ENCODE results near the gene SNX5.

Gene SNX5

DNA sequence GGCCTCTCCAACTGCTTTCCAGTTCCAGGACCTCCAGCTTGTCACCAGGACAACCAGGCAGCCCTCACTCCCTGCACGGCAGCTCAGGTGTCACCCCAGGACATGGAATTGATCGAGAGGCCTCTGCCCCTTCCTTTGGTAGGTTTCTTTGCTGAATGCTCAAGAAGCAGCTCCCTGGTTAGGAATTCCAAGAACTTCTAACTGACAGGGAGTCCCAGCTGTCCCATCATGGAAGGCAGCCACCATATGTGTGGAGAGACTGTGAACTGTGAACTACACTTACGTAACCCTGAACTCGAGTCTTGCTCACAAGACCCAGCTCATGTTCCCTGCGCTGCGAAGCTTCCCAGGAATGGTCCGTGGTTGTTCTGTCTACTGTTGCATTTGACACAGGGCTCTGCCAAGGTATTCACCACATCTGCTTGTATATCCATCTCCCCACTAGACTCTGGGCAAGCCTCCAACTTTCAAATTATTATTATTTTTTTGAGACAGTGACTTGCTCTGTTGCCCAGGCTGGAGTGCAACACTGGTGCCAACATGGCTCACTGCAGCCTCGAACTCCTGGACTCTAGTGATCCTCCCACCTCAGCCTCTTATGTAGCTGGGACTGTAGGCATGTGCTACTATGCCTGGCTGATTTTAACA is 35.9 kb upstream of the SNX5 start:
- H3K4me3 ChIP-seq (ENCODE audit: low read depth, low read length), result no peak overlapping the region
- no peaks in the 10 kb centered on the region for H3K36me3 ChIP-seq (ENCODE audit: control insufficient read depth, insufficient read depth, low read length)
- no peak overlapping the region for H2AFZ ChIP-seq
- no peak overlapping the region for H3K9ac ChIP-seq
- TF ChIP-seq, protein P1, sequence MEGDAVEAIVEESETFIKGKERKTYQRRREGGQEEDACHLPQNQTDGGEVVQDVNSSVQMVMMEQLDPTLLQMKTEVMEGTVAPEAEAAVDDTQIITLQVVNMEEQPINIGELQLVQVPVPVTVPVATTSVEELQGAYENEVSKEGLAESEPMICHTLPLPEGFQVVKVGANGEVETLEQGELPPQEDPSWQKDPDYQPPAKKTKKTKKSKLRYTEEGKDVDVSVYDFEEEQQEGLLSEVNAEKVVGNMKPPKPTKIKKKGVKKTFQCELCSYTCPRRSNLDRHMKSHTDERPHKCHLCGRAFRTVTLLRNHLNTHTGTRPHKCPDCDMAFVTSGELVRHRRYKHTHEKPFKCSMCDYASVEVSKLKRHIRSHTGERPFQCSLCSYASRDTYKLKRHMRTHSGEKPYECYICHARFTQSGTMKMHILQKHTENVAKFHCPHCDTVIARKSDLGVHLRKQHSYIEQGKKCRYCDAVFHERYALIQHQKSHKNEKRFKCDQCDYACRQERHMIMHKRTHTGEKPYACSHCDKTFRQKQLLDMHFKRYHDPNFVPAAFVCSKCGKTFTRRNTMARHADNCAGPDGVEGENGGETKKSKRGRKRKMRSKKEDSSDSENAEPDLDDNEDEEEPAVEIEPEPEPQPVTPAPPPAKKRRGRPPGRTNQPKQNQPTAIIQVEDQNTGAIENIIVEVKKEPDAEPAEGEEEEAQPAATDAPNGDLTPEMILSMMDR (IDR thresholded peaks at IDR 0.05), result no peak
- no peaks in the 10 kb centered on the region for H3K4me1 ChIP-seq
- no peaks in the 10 kb centered on the region for H3K79me2 ChIP-seq
- no peaks in the 10 kb centered on the region for H3K27me3 ChIP-seq (ENCODE audit: control insufficient read depth, insufficient read depth, low read length)
- H3K4me2 ChIP-seq (ENCODE audit: low read length), result no peak overlapping the region
- no peak overlapping the region for H3K27ac ChIP-seq
- no peaks in the 10 kb centered on the region for H3K9me3 ChIP-seq (ENCODE audit: control insufficient read depth, low read length)

DNA sequence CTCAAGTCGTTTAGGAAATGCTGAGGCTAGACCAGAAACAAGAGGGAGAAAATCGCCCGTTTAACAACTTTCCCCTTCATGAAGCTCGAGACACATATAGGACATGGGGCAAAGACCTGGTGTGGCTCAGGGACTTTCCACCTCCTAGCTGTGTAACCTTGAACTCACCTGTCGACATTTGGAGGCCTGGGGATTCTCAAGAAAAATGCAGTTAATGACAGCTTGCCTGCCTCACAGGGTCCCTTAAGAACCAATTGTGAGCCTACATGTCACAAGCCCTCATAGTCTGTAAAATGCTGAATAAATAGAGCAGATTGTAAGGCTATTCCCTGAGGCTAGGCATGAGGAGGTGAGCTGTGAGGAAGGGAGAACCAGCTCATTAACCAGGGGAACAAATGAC is 35.3 kb upstream of the SNX5 start:
- no peak overlapping the region for H3K9ac ChIP-seq
- TF ChIP-seq, protein P1 (IDR thresholded peaks at IDR 0.05), result no peak
- H2AFZ ChIP-seq, result no peak overlapping the region
- H3K36me3 ChIP-seq (ENCODE audit: control insufficient read depth, insufficient read depth, low read length), result no peaks in the 10 kb centered on the region
- no peak overlapping the region for H3K4me3 ChIP-seq (ENCODE audit: low read depth, low read length)
- no peak overlapping the region for H3K4me2 ChIP-seq (ENCODE audit: low read length)
- no peak overlapping the region for H3K27ac ChIP-seq
- no peaks in the 10 kb centered on the region for H3K79me2 ChIP-seq
- H3K4me1 ChIP-seq, result no peaks in the 10 kb centered on the region
- no peaks in the 10 kb centered on the region for H3K9me3 ChIP-seq (ENCODE audit: control insufficient read depth, low read length)
- no peaks in the 10 kb centered on the region for H3K27me3 ChIP-seq (ENCODE audit: control insufficient read depth, insufficient read depth, low read length)

DNA sequence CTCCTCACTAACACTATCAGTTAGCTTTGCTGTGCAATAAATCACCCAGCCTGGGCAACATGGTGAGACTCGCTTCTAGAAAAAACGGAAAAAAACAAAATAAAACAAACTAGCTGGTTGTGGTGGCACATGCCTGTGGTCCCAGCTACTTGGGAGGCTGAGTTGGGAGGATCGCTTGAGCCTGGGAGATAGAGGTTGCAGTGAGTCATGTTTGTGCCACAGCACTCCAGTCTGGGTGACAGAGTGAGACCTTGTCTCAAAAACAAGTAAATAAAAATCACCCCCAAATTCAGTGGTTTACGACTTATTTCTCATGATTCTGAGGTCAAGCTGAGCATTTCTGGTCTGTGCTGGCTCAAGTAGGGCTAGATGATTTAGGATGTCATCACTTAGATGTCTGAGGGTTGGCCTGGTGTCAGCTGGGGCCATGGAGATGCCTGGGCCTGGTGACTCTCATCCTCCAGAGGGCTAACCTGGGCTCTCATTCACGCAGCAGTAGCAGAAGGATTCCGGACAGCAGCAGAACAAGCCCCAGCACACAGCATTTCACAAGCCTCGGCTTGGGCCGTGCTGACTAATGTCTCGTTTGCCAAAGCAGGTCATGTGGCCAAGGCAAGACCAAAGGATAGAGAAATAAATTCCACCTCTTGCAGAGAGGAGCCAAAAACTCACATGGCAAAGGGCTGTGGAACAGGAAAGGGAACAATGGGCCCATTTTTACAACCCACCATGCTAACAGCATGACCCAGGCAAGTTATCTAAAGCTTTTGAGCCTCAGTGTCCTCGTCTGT is 32.7 kb upstream of the SNX5 start:
- H3K36me3 ChIP-seq (ENCODE audit: control insufficient read depth, insufficient read depth, low read length), result no peaks in the 10 kb centered on the region
- no peak overlapping the region for H3K4me2 ChIP-seq (ENCODE audit: low read length)
- no peak overlapping the region for H3K27ac ChIP-seq
- H3K9me3 ChIP-seq (ENCODE audit: control insufficient read depth, low read length), result no peaks in the 10 kb centered on the region
- no peaks in the 10 kb centered on the region for H3K79me2 ChIP-seq
- H3K4me3 ChIP-seq (ENCODE audit: low read depth, low read length), result no peak overlapping the region
- no peak overlapping the region for H3K9ac ChIP-seq
- no peaks in the 10 kb centered on the region for H3K27me3 ChIP-seq (ENCODE audit: control insufficient read depth, insufficient read depth, low read length)
- H2AFZ ChIP-seq, result no peak overlapping the region
- TF ChIP-seq, protein P1 (IDR thresholded peaks at IDR 0.05), result no peak
- H3K4me1 ChIP-seq, result no peaks in the 10 kb centered on the region

DNA sequence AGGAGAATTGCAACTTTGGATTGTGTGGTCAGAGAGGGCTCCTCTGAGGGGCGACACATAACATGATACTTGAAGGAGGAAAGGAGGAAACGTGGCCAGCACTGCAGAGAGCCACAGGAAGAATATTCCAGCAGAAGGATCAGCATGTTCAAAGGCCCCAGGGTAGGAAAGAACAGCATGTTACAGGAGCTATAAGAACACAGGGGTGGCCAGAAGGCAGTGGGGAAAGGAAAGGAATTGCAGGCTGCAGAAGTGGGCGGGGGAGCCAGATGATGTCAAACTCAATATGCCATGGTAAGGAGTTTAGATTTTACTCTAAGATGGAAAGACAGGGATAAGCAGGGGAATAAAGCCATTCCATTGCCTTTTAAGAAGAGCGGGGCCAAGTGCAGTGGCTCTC is 31.0 kb upstream of the SNX5 start:
- no peak overlapping the region for H3K9ac ChIP-seq
- TF ChIP-seq, protein P1 (IDR thresholded peaks at IDR 0.05), result no peak
- peaks cover 5% of the 10 kb centered on the region for H3K4me1 ChIP-seq
- no peak overlapping the region for H3K4me2 ChIP-seq (ENCODE audit: low read length)
- H2AFZ ChIP-seq, result no peak overlapping the region
- H3K27me3 ChIP-seq (ENCODE audit: control insufficient read depth, insufficient read depth, low read length), result no peaks in the 10 kb centered on the region
- H3K36me3 ChIP-seq (ENCODE audit: control insufficient read depth, insufficient read depth, low read length), result no peaks in the 10 kb centered on the region
- H3K4me3 ChIP-seq (ENCODE audit: low read depth, low read length), result no peak overlapping the region
- no peaks in the 10 kb centered on the region for H3K79me2 ChIP-seq
- no peak overlapping the region for H3K27ac ChIP-seq
- H3K9me3 ChIP-seq (ENCODE audit: control insufficient read depth, low read length), result no peaks in the 10 kb centered on the region
